Heart right ventricle (tissue), 16 donors: ENCODE measurements around the gene PCBP4. TPM values are rescaled to one million over a fixed set of nuclear protein-coding genes. Genes with fewer than 3 reads are reported as not detected.

Source experiments
- ATAC-seq, 8 donors: fragments of 200-7000 bp; cut with Tn5 transposase; one replicate each; pipeline ENCODE4 v1.9.1; 2020; ENCODE audit warnings: mild to moderate bottlenecking in 8 of 8, moderate library complexity in 8 of 8, moderate number of reproducible peaks in 1 of 8
- DNase-seq, 2 donors: peaks; one replicate each; pipeline ENCODE4 v3.0.0-alpha.2; 2020
- H3K27ac ChIP-seq, 10 donors: fragments of 200-600 bp; sonication (generic) in 2 of 10; one replicate each; pipeline versions ENCODE4 v1.5.0 to v1.8.0; 2020 to 2022; ENCODE audit warnings: mild to moderate bottlenecking in 3 of 10
- H3K27me3 ChIP-seq, 7 donors: fragments of 200-600 bp; one replicate each; pipeline ENCODE4 v1.8.0; 2021 to 2022; ENCODE audit warnings: mild to moderate bottlenecking in 2 of 7
- H3K36me3 ChIP-seq, 9 donors: fragments of 200-600 bp; sonication (generic) in 1 of 9; one replicate each; pipeline versions ENCODE4 v1.5.0 to v1.8.0; 2020 to 2022; ENCODE audit warnings: mild to moderate bottlenecking in 2 of 9
- H3K4me1 ChIP-seq, 9 donors: fragments of 200-600 bp; sonication (generic) in 1 of 9; one replicate each; pipeline versions ENCODE4 v1.5.0 to v1.8.0; 2020 to 2022; ENCODE audit warnings: mild to moderate bottlenecking in 4 of 9
- H3K4me3 ChIP-seq, 10 donors: fragments of 200-600 bp; sonication (generic) in 2 of 10; one replicate each; pipeline versions ENCODE4 v1.5.0 to v1.8.0; 2020 to 2022; ENCODE audit warnings: mild to moderate bottlenecking in 7 of 10, moderate library complexity in 2 of 10
- H3K9me3 ChIP-seq, 11 donors: fragments of 200-600 bp in 10 of 11; sonication (generic) in 2 of 11; one replicate each; pipeline versions ENCODE4 v1.5.0 to v1.8.0; 2013 to 2022; ENCODE audit warnings: mild to moderate bottlenecking in 2 of 11, control low read depth in 1 of 11, moderate library complexity in 1 of 11
- CTCF ChIP-seq, 9 donors: fragments of 200-600 bp; sonication (generic) in 2 of 9; IDR thresholded peaks; one replicate each; pipeline versions ENCODE4 v1.5.0 to v1.8.0; 2021 to 2022; ENCODE audit warnings: antibody characterized with exemption in 9 of 9, mild to moderate bottlenecking in 5 of 9, moderate library complexity in 1 of 9
- WGBS, 2 donors: extraction: QIAGEN DNeasy Blood & Tissue Kit; methylation state at CpG; one replicate each; pipeline ENCODE4 v1.1.7; 2013; ENCODE audit warnings: inconsistent platforms in 1 of 2; 5-methylcytosine and 5-hydroxymethylcytosine counted together
- intact Hi-C, 10 donors: fragments of 100-400 bp; cut with DNase I; formaldehyde crosslinking; loops; one replicate each; pipeline versions ENCODE4 v1.11.1 to v1.14.2; 2022
- polyA plus RNA-seq, 2 donors: library from polyadenylated mRNA; stranded (reverse); fragments of 200-250 nt; gene quantifications; one replicate each; pipeline ENCODE4 v1.2.3, GENCODE V29; 2013
- total RNA-seq, 10 donors: library from RNA; stranded (reverse); fragmentation: NEBNext Ultra II Directional in 3 of 10; extraction: Animal tissue kit (Norgen Biotek cat#: 25700) in 3 of 10; gene quantifications; one replicate each; pipeline versions ENCODE4 v1.2.1 to v1.2.4, GENCODE V29; 2021 to 2023
- donor health status: Arrhythmogenic right ventricular cardiomyopathy.
- donor health status: ischemic (EF 13 %, LVEDD 7.1; RV severe dilation, severe dysfunction).
- donor health status: healthy with polysubstance abuse.
- donor health status: DM: no; HTN: yes; CAD: no.
- donor health status: DM: no; HTN: no; CAD: no.
- donor health status: ischemic (EF 25% LVEDD 6.9; RV normal size, moderate dysfunction).
- donor health status: ischemic (EF 25% LVEDD 5.7; RV mildly dilated, moderate dysfunction).
- donor health status: healthy.
- donor health status: DM: yes; HTN: yes; CAD: no.
- donor health status: Ischemic cardiomyopathy.
- donor health status: ischemic (EF 35%, LVEDD 5.7; RV mildly dilated, moderate dysfunction).
- donor health status: nonischemic (EF 11% LVEDD 7.7; RV severe dilation, severe dysfunction).
- donor health status: DM: yes; HTN: yes; CAD: no.
- donor health status: PGD.
- donor health status: ischemic (EF 29% LVEDD 5.4; RV normal size, mild dysfunction).
- donor health status: nonischemic (EF 23%, LVEDD 6.1; RV moderate dilation, normal function).

PCBP4 gene
- total and polyA plus RNA-seq, 12 donors: 55.1 to 123 (median 62.2) TPM

- ATAC-seq (no peak), DNase-seq (no peak)
- intact Hi-C loops: no loop called here
- H3K4me3 ChIP-seq: no peak overlapping the region
- H3K9me3 ChIP-seq: peaks cover 0 to 11% (median 0%) of the 10 kb centered on the region in 11 donors
- no peaks in the 10 kb centered on the region for H3K36me3 ChIP-seq
- 66 to 78% methylated on average over 4 of the region's 4 CpGs for WGBS, 2 donors
- TF ChIP-seq CTCF (IDR thresholded peaks at IDR 0.05): no peak
- no peaks in the 10 kb centered on the region for H3K27me3 ChIP-seq
- no peak overlapping the region for H3K27ac ChIP-seq
- no peaks in the 10 kb centered on the region for H3K4me1 ChIP-seq
Measured at GRCh38 chr3:51908026-51908425, 59.2 kb downstream of the PCBP4 start.

Other genes with a start within 250 kb of the PCBP4 start
- gene IQCF6, start 188.2 kb downstream of the PCBP4 start, total RNA-seq: not detected
- gene IQCF6, start 188.2 kb downstream of the PCBP4 start, polyA plus RNA-seq: not detected
- gene IQCF2, start 105.8 kb downstream of the PCBP4 start, total RNA-seq: not detected
- gene IQCF2, start 105.8 kb downstream of the PCBP4 start, polyA plus RNA-seq: not detected
- not detected for gene IQCF5, start 91.9 kb downstream of the PCBP4 start, total RNA-seq
- not detected for gene IQCF5, start 91.9 kb downstream of the PCBP4 start, polyA plus RNA-seq
- gene IQCF1, start 64.1 kb downstream of the PCBP4 start, total RNA-seq: not detected
- gene IQCF1, start 64.1 kb downstream of the PCBP4 start, polyA plus RNA-seq: not detected
- 10 to 100 TPM in 4 of 10 donors, 1 to 10 TPM in 6; 8.5 to 17.3 (median 9.1) TPM for gene RRP9, start 25.6 kb downstream of the PCBP4 start, total RNA-seq
- gene RRP9, start 25.6 kb downstream of the PCBP4 start, polyA plus RNA-seq: 10 to 100 TPM; 11.0 to 30.2 TPM
- 10 to 100 TPM; 12.9 to 34.5 (median 16.9) TPM for gene PARP3, start 25.1 kb downstream of the PCBP4 start, total RNA-seq
- 10 to 100 TPM in 1 of 2 donors, 1 to 10 TPM in 1; 7.0 to 17.8 TPM for gene PARP3, start 25.1 kb downstream of the PCBP4 start, polyA plus RNA-seq
- under 1 TPM in 8 of 10 donors, not detected in 2; 0.14 to 0.38 (median 0.23) TPM for gene GPR62, start 12.1 kb downstream of the PCBP4 start, total RNA-seq
- gene GPR62, start 12.1 kb downstream of the PCBP4 start, polyA plus RNA-seq: under 1 TPM; 0.01 to 0.15 TPM
- gene ABHD14B, start 6.6 kb upstream of the PCBP4 start, total RNA-seq: 10 to 100 TPM in 8 of 10 donors, 1 to 10 TPM in 2; 7.5 to 19.0 (median 12.0) TPM
- 10 to 100 TPM; 14.6 to 47.5 TPM for gene ABHD14B, start 6.6 kb upstream of the PCBP4 start, polyA plus RNA-seq
- gene ABHD14A, start 7.6 kb upstream of the PCBP4 start, total RNA-seq: 10 to 100 TPM; 19.3 to 38.6 (median 23.6) TPM
- gene ABHD14A, start 7.6 kb upstream of the PCBP4 start, polyA plus RNA-seq: 10 to 100 TPM; 26.3 to 80.1 TPM
- gene ACY1, start 16.1 kb upstream of the PCBP4 start, total RNA-seq: 10 to 100 TPM; 18.7 to 45.6 (median 24.7) TPM
- gene ACY1, start 16.1 kb upstream of the PCBP4 start, polyA plus RNA-seq: 10 to 100 TPM; 24.6 to 28.3 TPM
- 100 to 1,000 TPM; 505 to 754 (median 626) TPM for gene RPL29, start 28.4 kb upstream of the PCBP4 start, total RNA-seq
- 1,000 to 10,000 TPM; 1,450 to 1,915 TPM for gene RPL29, start 28.4 kb upstream of the PCBP4 start, polyA plus RNA-seq
- 10 to 100 TPM; 11.3 to 29.7 (median 15.8) TPM for gene DUSP7, start 89.1 kb upstream of the PCBP4 start, total RNA-seq
- 10 to 100 TPM; 10.4 to 19.2 TPM for gene DUSP7, start 89.1 kb upstream of the PCBP4 start, polyA plus RNA-seq
- 1 to 10 TPM in 5 of 10 donors, under 1 TPM in 5; 0.60 to 3.5 (median 1.1) TPM for gene POC1A, start 187.0 kb upstream of the PCBP4 start, total RNA-seq
- 1 to 10 TPM in 1 of 2 donors, under 1 TPM in 1; 0.44 to 1.9 TPM for gene POC1A, start 187.0 kb upstream of the PCBP4 start, polyA plus RNA-seq
- gene ALAS1, start 230.7 kb upstream of the PCBP4 start, total RNA-seq: 100 to 1,000 TPM; 117 to 233 (median 177) TPM
- gene ALAS1, start 230.7 kb upstream of the PCBP4 start, polyA plus RNA-seq: 10 to 100 TPM; 55.2 to 98.4 TPM